Aortic smooth muscle cell (primary cell): ENCODE data around the gene SLC2A9. TPM values are rescaled to one million over a fixed set of nuclear protein-coding genes. Genes with fewer than 3 reads are reported as not detected.

Source experiments
- total RNA-seq: library from RNA; depleted of rRNA; stranded (reverse); fragments of >200 nt; gene quantifications from 2 replicates; pipeline ENCODE4 v1.2.3, GENCODE V29; 2014

SLC2A9 gene
- 1.1 and 2.6 TPM in 2 replicates for total RNA-seq

DNA sequence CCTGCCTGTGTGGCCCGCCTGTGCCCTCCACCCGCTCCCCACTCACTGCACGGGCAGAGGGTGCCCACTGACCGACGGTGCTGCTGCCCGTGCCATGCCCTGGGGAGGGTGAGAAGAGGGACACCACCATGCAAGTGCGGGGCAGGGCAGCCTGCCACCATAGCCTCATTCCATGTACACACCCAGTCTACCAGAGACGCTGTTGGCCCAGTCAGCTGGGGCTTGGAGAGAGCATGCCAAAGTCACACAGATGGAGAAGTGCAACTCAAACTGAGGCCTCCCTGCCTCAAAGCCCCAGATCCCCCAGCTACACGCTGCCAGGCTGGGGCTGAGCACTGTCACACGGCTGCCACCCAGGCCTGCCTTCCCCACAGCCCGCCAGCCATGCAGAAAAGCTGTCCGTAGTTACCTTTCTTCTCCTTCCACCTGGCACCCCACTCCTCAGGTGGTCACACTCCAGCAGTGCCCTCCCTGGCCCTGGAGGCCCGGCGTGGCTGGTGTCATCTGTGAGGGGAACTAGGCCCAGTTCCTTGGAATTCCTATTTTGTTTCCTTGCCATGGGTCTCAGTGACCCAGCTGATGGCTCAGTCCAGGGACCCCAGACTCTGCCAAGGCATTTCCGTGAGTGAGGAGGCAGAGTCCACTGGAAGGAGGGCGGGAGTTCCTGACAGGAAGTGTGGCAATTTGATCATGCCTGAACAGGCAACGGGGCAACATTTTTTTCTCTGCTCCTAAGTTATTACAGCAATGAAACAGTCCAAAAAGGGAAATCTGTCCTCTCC, at the start of gene SLC2A9:
Gene SLC2A9, minus strand, starts transcription at position 627 of the 782 bp plus-strand sequence. Its CDS starts 68 bp downstream, at position 559.

DNA sequence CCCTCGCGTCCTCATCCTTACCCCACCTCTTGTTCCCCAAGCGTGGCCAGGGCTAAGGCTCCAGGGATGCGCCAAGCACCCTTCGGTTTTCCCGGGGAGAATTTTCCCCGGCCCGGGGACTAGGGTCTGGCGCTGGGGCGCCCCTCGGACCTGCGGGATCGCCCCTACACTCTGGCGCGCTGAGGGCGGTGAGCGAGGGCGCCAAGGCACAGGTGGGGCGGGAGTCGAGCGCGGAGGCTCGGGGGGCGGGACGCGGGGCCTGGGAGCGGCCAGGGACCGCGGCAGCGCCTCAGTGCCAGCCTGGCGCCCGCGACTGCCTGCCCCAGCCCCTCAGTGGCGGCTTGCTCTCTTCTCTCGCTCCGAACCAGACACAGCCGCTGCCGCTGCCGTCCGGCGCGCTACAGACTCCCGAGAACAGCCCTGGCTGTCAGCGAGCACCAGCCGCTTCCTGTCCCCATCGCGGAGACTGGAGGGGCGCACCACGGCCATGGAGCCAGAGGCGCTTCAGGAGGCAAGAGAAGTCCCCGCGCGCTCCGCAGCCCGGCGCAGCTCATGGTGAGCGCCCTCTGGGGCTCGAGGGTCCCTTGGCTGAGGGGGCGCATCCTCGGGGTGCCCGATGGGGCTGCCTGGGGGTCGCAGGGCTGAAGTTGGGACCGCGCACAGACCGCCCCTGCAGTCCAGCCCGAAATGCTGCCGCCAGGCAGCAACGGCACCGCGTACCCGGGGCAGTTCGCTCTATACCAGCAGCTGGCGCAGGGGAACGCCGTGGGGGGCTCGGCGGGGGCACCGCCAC, 239.8 kb downstream of the SLC2A9 start, which contains the start of gene DRD5:
Gene DRD5, plus strand, starts transcription at position 292 of the 793 bp plus-strand sequence. Its CDS starts 396 bp downstream, at position 688.

Other genes with a start within 250 kb of the SLC2A9 start
- gene DRD5, start 239.9 kb downstream of the SLC2A9 start, total RNA-seq, result not detected in 2 replicates
- gene WDR1, start 95.3 kb upstream of the SLC2A9 start, total RNA-seq, result 500 and 514 TPM in 2 replicates